Ureter (tissue), 1 donor: Measurements from ENCODE around the gene FRMD4A. TPM values are rescaled to one million over a fixed set of nuclear protein-coding genes. Genes with fewer than 3 reads are reported as not detected.
"Not testable (repeated sequence)": the region's sequence is repeated elsewhere in the genome, so short reads cannot be mapped to it uniquely, and the experiment has no call there.

ENCODE experiments used
- DNase-seq: peaks from one replicate; pipeline ENCODE4 v3.0.0-alpha.2; 2020; ENCODE audit warnings: low spot score
- total RNA-seq: library from RNA; stranded (reverse); gene quantifications from one replicate; pipeline ENCODE4 v1.2.4, GENCODE V29; 2023
- donor health status: DM: yes; HTN: yes; CAD: no.

Gene FRMD4A
- total RNA-seq, 1 donor from 2014 or later: 37.9 TPM

DNA sequence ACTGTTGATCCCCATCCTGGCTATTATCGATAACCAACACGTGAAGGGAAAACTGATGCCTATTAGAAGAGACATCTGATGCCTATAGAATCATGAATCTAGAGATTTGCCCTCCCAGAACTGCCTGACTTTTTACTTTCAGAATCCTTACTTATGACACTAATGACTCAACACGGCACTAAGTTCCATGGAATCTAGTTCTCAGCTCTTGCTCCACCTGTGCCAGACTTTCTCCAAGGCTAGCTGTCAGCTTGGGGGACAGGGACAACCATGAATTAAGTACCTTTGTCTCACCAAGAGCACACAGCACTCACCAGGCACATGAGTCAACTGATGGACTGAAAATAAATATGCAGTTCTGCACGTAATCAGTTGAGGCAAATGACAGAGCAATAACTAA, 184.2 kb downstream of the FRMD4A start:
- DNase-seq: no peak

DNA sequence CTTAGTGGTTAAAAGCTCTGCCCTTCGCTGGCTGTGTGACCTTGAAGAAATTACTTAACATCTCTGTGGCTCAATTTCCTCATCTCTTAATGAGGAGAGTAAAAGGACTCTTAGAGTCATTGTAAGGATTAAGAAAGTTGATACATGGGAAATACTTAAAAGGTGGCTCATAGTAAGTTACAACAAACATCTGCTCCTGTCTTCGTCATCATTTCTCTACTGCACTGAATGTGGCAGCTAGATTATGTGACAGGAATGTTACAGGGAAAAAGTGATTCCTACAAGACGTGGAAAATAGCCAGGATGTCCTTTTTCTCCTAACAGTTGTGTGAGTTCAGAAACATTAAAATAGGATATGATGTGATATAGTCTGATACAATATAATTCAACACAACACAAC, 184.7 kb downstream of the FRMD4A start:
- no peak for DNase-seq

DNA sequence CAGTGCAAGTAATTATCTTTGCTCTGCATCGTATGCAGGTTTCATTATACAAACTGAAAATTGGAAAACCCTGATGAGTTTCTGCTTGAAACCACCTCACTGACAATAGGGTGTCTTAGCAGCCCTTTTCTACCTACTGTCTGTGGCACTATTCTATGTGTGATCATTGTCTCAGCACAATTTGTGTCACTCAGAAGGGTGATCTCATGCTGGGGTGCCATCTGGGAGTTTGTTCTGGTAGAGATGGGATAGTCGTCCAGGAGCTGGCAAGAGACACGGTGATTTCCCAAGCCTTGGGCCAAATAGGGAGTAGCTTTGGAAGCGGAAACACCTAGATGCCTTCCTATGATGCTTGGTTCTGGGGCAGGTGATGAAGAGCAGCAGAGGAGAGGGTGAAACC, 186.3 kb downstream of the FRMD4A start:
- DNase-seq: no peak

DNA sequence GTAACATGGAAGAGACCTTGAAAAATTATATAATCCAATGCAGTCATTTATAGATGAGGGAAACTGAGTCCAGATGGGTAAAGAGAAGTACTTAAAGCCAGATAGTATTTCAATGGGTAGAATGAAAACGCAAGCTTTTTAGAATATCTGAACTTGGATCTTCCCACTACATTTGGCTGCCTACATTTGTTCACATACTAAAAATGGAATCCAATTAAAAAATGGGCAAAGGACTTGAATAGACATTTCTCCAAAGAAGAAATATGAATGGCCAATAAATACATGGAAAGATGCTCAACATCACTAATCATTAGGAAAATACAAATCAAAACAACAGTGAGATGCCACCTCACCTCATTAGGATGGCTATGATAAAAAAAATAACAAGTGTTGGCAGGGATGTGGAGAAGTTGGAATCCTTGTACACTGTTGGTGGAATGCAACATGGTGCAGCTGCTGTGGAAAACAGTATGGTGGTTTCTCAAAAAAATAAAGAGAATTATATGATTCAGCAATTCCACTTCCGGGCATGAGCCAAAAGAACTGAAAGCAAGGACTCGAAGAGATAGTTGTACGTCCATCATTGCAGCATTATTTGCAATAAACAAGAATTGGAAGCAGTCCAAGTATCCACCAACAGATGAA, 188.0 kb downstream of the FRMD4A start:
- DNase-seq: no peak

DNA sequence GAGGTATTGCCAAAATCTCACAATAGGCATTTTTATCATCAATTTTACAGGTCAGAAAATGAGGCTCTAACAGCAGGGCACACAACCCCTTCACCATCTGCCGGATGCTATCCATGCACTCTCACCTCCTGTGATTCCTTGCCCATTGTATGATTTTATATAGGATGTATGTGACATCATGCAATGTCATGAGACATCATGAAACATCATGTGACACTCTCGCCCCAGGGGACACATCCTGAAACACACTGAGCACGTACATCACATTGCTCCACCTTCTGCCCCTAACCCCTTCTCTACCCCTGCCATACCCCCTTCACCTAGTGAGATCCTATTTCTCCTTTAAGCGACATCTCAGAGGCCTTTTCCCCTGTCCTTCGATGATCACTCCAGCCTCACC, 189.4 kb downstream of the FRMD4A start:
- no peak for DNase-seq

DNA sequence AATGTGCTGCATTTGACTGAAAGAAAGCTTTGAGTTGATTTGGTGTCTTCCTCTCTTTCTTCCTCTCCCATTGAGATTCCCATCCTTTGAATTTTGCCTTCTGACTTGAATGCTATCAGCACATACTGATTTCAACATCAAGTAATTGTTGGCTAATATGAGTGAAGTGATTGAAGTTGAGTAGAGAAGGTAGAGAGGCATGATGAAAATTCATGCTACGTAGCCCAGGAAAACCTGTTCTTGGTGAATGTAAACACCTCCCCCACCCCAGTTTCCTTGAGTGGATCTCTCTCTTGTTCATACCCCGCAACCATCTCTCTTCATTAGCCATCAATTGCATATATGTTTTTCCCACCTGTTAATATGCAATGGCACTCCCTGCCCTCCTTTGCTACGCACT, 193.3 kb downstream of the FRMD4A start:
- no peak for DNase-seq

DNA sequence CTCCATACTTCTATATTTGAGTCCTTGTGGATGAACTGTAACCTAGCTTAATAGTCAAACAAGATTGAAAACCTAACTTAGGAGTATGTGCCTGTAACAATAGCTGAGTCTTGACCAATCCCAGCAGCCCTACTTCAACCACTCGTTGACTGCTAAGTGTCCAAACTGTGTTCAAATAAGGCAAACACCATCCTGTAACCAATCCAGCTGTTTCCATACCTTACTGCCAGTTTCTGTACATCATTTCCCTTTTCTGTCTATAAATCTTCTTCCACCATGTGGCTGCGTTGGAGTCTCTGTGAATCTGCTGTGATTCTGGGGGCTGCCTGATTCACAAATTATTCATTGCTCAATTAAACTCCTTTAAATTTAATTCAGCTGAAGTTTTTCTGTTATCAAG, 195.5 kb downstream of the FRMD4A start:
- DNase-seq: not testable (repeated sequence)

DNA sequence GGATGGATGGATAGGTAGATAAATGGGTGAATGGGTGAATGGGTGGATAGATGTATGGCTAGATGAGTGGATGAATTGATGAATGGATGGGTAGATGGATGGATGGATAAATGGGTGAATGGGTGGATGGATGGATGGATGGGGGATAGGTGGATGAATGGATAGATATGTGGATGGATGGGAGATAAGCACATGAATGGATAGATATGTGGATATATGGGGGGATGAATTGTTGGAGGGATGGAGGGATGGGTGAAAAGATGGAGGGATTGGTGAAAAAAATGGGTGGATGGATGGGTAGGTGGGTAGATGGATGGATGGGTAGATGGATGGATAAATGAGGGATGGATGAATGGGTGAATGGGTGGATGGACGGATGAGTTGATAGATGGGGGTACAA, 196.4 kb downstream of the FRMD4A start:
- DNase-seq: no peak

DNA sequence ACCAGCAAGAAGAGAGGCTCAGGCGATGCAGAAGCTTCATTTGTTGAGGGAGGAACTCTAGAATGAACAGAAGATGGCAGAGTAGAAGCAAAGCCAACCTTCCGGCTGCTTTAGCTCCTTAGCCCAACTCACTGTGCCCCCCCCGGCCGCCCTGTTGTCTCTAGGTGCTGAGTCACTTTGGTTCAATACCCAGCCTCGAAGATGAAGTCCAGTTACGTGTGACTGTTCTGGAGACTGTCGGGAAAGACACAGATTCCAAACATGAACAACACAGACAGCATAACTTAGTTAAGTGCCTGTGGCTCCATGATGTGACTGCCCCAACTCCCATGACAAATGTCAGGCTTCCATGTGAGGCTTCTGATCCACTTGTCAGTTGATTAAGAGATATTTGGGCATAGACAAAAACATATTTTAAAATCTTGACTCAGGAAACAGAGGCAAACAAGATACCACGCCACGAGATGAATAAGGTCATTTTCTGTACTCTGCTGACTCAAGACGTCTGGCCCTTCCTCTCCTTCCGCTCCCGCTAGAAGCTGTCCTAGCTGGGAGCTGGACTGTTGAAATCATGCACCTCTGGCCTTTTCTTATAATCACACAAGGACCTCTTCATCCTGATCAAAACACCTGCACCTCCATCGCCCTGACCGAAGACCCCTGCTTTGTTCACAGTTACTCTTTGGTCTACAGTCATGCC, 199.3 kb downstream of the FRMD4A start:
- no peak for DNase-seq

DNA sequence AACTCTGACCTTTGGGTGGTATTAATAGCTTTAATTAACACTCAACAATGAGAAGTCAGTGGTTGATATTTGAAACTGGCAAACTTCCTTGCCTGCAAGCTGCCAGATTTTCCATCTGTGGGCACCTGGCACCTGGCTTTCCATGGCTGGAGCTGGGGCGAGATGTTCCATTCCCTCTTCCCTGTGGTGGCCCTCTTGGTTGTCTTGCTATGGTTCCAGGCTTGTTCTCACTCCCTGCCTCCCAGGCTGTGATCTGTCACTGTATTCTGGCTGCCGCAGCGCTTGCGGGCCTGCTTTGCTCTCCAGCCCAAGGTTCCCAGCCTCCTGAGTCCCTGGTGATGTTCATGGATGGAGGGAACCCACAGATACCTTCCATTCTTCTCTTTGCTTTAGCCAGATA, 201.0 kb downstream of the FRMD4A start:
- no peak for DNase-seq

DNA sequence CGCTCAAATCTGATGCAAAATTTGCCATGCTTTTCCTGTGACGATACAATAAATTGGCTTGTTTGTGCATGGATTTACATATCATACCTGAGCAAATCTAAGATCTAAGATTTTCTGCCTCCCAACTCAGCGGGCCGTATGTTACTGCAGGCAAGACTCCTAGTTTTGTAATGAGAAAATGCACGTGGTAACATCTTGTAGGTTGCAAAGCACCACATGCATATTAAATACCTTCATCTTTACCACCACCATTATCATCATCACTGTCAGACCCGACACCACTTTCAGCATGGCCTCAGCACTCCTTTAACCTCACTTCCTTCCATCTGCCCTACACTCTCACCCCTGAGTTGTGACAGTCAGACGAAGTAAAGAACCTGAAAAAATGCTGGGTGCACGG, 202.2 kb downstream of the FRMD4A start:
- no peak for DNase-seq

DNA sequence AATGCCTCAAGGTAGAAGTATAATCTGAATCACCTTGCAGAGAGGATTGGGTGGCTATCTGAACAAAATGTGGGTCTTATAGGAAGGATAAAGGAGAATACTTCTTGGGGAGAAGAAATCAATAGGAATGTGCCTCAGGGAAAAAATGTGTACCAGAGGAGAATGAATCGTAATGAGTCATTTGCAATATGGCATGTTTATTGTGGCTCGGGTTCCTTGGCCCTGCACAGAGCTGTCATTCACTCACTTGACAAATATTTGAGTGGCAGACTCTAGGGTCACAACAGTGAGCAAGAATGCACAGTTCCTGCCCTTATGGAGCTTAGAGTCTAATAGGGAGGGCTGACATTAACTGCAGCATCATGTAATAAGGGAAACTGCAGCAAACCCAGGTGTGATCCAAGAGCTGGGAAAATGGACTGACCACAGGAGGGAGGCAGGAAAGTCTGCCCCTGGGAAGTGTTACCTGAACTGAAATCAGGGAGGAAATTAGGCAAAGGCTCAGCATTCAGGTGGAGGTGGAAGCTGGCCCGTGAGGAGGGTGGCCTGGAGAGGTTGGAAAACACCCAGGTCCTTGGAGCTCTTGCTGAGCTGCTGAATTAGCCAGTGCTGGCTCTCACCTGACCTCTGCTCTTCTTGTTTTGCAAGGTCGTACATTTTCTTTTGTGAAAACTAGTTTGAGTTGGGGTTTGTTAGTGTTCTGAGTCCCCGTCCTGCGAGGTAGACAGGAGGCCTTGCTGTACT, 203.9 kb downstream of the FRMD4A start:
- no peak for DNase-seq

DNA sequence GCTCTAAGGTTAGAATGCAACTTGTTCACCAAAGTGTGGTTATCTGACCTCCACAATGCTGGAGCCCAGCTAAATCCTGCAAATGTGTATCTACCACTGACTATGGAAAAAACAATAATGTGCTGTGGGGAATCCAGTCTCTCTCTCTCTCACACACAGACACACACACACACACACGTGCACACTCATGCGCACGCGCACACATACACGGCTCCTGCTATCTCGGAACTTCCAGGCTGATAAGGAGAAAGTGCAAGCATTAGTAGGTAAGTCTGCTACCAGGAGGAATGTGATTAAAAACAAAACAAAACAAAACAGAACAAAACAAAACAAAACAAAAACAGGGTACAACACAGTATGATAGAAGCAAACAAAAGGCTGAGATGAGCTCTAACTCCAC, 205.2 kb downstream of the FRMD4A start:
- no peak for DNase-seq

DNA sequence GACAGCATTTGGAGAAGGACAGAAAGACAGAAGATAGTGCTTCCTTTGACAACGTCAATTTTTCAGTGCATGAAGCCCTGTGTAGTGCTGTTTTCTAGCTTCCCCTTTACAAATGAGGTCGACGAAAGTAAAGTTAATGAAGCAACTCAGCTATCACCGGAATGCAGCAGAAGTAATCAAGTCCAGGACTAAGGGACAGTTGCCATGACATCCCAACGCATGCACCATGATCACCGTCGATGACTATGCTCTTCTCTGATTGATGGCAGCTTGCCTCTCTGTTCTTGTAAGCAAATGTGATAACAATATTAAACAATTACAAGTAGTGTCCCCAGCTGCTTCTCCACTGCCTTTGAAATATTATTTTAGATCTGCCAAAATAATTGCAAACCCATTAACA, 205.8 kb downstream of the FRMD4A start:
- DNase-seq: no peak

DNA sequence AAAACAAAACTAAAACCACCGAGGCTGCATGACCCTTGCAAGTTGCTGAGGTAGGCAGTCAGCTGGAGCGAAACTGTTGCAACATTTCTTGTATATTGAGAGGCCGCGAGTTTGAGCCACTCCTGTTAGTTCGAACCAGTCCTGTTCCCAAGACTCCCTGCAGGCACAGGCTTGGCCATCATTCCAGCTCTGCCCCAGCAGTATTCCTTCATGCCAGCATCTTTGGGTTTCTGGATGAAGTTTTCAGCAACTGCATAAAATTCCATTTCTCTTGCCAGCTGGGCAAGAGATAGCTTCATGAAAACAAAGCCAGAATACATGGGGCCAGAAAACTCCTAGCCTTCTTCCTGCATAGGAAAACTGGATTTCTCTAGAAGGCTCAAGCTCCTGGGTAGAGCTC, 207.6 kb downstream of the FRMD4A start:
- no peak for DNase-seq

DNA sequence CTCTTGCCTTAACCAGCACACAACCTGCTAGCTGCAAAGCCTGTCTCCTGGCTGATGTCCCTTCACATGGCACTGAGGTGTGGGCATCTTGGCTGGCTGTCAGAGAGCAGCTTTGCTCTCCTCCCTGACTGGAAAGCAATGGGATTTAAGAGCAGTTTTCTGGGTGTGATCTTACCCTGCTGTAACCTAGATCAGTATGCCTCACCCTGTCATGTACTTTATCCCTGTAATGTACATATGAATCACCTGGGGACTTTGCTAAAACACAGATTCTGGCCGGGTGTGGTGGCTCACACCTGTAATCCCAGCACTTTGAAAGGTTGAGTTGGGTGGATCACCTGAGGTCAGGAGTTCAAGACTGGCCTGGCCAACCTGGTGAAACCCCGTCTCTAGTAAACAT, 209.9 kb downstream of the FRMD4A start:
- DNase-seq: no peak

DNA sequence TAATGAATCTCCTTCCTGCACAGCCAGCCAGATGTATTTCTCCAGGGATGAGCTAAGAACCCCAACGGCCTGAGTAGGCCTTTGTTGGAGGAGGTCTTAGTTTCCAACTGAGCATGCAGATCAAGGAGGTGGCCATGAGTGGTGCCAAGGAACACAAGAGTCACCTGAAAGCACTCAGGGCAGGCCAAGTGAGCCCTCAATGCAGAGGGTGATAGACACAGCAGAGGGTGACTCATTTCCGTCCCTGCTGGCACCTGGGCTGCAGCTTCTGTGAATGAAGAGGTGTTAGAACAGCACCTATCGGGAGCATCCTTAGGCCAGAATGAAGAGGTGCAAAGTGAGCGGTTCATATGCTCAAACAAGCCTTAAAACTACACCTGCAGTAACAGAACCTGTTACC, 211.8 kb downstream of the FRMD4A start:
- DNase-seq: no peak

DNA sequence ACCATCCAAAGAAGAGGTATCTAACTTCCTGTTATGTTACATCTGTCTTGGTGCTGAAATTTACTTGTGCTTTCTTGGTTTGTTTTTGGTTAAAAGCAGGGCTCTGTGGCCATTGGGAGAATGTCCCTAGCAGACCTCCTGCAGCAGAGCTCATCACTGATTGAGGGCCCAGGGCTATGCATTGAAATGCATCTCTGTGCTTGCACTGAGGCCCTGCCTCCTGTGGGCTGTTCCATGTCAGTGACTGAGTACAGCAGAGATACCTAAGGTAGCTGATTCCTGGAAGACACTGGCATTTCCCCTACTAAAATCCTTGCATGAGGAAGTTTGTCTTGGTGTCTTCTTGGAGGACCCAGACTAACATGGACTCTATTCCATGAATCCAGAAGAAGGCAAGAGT, 213.9 kb downstream of the FRMD4A start:
- no peak for DNase-seq

DNA sequence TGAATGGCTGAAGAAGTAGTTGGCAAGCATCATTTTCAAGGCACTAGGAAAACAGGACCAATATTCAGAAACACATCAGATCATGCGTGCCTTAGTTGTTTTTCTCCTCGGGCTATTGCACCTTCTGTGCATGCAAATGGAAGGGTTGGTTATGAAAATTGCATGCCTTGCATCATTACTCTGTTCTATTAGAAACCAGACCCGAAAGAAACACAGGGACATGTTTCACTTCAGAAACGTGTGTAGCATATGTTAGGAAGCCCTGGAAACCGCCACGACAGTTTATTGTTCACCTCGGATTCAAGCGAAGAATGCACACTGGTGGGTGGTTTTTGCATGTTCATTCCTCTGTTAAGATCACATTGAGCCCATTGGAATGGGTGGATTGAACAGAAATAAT, 214.7 kb downstream of the FRMD4A start:
- DNase-seq: no peak

DNA sequence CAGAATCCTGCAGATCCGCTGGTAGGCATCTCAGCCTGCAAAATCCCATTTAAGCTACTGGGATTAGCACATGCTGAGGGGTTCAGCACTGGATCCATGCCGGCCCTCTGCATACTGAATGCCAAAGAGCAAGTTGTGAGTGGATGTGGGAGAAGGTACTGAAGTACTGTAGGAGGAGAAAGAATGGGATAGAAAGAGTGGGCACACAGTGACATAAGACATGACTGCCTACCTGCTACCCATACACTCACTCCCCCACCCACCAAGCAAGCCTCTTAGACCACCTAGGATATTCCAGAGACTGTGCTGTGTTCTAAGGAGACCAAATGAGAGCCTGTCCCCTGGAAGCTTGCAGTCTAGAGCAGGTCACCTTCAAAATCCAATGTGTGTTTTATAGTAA, 215.9 kb downstream of the FRMD4A start:
- DNase-seq: no peak

DNA sequence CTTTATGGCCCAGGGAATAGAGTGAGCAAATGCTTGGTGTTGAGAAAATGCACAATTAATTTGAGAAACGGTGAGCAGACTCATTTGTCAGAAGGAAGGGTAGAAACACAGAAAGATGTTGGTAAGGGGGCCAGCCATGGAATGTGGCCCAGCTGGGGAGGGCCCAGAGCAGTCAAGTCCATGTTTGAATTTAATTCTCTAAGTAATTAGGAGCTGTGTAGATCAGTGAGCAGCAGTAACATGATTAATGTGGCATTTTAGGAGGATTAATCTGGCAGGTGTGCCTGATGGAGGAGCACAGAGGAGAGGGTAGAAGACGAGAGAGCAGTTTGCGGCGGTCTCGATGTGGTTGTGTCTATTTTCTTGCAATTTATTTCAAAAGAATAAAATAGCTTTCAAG, 218.7 kb downstream of the FRMD4A start:
- DNase-seq: no peak

DNA sequence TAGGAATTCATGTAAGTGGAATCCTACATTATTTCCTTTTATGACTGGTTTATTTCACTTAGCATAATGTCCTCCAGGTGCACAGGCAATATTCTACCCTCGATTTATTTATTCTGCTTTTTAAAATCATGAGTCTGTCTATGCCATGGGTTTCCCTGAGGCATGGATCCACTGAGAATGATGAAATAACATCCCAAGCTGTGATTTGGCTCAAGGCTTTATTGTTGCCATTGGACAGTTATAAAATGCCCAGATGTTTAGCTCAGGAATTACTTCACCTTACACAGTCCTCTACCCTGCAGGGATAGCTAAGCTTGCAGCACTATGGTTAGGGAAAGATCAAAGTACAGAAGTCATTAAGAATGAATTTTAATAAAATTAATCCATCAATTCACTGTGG, 219.5 kb downstream of the FRMD4A start:
- DNase-seq: no peak

DNA sequence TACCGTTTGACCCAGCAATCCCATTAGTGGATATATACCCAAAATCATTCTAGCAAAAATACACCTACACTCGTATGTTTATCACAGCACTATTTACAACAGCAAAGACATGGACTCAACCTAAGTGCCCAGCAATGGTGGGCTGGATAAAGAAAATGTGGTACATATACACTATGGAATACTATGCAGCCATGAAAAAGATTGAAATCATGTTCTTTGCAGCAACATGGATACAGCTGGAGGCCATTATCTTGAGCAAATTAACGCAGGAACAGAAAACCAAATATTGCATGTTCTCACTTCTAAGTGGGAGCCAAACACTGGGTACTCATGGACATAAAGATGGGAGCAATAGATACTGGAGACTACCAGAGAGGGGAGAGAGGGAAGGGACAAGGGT, 223.9 kb downstream of the FRMD4A start:
- DNase-seq: no peak
